ENCODE data around the gene P2RX6. TPM values are rescaled to one million over a fixed set of nuclear protein-coding genes. Genes with fewer than 3 reads are reported as not detected.

P2RX6 gene
- total RNA-seq, 1 donor from 2014 or later = 1.5 TPM

DNA sequence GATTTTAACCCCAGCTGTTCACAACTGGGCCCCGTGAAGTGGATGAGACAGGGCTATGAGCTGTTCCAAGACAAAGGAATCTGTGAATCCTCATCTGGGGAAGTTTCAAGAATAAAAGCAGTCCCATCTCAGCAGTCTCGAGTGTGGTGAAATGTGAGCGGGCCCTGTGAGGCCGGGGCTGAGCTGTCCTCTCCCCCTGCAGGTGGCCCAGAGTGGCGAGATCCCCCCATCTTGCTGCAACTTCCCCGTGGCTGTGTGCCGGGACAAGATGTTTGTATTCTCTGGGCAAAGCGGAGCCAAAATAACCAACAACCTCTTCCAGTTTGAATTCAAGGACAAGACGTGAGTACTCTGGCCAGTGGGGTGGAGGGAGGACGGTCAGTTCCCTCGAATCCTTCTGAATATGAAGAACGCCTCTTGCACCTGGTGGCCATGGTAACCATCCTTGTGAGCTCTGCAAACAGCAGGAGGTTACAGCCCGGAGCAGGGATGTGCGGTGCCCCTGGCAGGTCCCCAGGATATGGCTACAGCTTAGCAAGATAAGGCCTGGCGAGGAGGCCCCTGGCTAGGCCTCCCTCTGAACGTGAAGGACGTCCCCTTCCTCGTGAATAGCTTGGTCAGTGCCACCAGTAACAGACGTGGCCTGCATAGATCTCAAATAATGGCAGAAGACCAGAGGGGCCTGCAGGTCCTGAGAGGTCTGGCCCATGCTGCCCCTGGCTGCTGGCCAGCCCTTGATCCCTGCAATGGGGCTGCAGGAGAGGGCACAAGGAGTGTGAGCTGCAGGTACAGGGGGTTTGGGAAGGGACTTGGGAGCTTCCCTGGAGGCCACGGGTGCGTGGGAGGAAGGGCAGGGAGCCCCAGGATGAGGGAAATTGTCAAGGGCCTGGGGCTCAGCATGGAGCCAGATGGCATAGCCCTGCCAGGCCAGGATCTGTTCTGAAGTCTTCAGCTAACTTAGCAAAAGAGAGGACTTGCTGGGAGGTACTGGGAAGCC is 24.5 kb upstream of the P2RX6 start:
- no peak overlapping the region for H3K27ac Mint-ChIP-seq (ENCODE audit: unreplicated experiment)
- DNase-seq = no peak
- TF ChIP-seq, protein P1, sequence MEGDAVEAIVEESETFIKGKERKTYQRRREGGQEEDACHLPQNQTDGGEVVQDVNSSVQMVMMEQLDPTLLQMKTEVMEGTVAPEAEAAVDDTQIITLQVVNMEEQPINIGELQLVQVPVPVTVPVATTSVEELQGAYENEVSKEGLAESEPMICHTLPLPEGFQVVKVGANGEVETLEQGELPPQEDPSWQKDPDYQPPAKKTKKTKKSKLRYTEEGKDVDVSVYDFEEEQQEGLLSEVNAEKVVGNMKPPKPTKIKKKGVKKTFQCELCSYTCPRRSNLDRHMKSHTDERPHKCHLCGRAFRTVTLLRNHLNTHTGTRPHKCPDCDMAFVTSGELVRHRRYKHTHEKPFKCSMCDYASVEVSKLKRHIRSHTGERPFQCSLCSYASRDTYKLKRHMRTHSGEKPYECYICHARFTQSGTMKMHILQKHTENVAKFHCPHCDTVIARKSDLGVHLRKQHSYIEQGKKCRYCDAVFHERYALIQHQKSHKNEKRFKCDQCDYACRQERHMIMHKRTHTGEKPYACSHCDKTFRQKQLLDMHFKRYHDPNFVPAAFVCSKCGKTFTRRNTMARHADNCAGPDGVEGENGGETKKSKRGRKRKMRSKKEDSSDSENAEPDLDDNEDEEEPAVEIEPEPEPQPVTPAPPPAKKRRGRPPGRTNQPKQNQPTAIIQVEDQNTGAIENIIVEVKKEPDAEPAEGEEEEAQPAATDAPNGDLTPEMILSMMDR (IDR thresholded peaks at IDR 0.05; ENCODE audit: partially characterized antibody, unreplicated experiment) = no peak
- no peak overlapping the region for H3K4me3 Mint-ChIP-seq (ENCODE audit: unreplicated experiment)
- H3K36me3 Mint-ChIP-seq (ENCODE audit: unreplicated experiment) = no peaks in the 10 kb centered on the region
- H3K9me3 Mint-ChIP-seq (ENCODE audit: unreplicated experiment) = peaks cover 3% of the 10 kb centered on the region
- H3K4me1 Mint-ChIP-seq (ENCODE audit: low read depth, unreplicated experiment) = no peaks in the 10 kb centered on the region
- peaks cover 5% of the 10 kb centered on the region for H3K27me3 Mint-ChIP-seq (ENCODE audit: unreplicated experiment)

DNA sequence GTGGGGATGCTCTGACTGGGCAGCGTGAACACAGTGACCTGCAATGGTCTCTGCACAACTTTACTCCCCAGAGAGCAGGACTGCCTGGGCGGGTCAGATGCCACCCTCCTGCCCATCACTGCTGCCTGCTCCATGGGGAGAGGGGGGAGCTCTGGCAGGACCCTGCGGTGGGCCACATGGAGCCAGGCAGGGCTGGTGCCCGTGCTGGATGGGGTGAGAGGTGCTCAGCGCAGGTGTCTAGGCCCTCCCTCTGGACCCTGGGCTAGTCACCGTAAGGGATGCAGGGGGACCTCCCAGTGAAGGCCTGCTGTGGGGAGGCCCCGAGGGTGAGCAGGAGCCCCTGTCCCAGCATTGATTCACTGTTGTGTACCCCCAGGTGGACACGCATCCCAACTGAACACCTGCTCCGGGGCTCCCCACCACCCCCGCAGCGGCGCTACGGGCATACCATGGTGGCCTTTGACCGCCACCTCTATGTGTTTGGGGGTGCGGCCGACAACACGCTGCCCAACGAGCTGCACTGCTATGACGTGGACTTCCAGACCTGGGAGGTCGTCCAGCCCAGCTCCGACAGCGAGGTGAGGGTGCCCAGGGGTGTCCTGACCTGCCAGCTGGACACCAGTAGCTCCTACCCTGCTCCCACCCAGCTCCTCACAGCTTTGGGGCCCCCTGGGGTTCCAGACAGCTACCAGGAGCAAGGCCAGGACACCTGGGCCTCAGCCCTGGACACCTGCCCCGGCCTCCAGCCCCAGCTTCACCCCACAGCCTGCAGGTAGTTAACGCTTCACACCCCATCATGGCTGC is 23.5 kb upstream of the P2RX6 start:
- Mint-ChIP-seq H3K36me3 (ENCODE audit: unreplicated experiment) (no peaks in the 10 kb centered on the region), H3K27me3 (ENCODE audit: unreplicated experiment) (peaks cover 5% of the 10 kb centered on the region), H3K27ac (ENCODE audit: unreplicated experiment) (no peak overlapping the region), H3K4me1 (ENCODE audit: low read depth, unreplicated experiment) (no peaks in the 10 kb centered on the region), H3K4me3 (ENCODE audit: unreplicated experiment) (no peak overlapping the region), H3K9me3 (ENCODE audit: unreplicated experiment) (peaks cover 3% of the 10 kb centered on the region)
- DNase-seq = no peak
- TF ChIP-seq, protein P1 (IDR thresholded peaks at IDR 0.05; ENCODE audit: partially characterized antibody, unreplicated experiment) = no peak

DNA sequence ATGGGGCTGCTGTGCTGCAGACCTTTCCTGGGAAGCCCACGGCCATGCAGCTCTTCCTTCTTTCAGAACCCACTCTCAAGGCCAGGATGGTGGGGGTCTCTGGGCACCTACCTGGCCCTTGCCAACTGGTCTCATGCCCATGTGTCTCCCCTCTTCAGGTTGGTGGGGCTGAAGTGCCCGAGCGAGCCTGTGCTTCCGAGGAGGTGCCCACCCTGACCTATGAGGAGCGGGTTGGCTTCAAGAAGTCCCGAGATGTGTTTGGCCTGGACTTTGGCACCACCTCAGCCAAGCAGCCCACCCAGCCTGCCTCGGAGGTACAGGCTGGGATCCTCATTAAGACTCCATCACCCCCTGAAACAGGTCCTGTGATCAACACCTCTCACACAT is 22.9 kb upstream of the P2RX6 start:
- Mint-ChIP-seq H3K4me3 (ENCODE audit: unreplicated experiment) (no peak overlapping the region), H3K4me1 (ENCODE audit: low read depth, unreplicated experiment) (no peaks in the 10 kb centered on the region), H3K9me3 (ENCODE audit: unreplicated experiment) (peaks cover 3% of the 10 kb centered on the region), H3K27ac (ENCODE audit: unreplicated experiment) (no peak overlapping the region), H3K27me3 (ENCODE audit: unreplicated experiment) (peaks cover 5% of the 10 kb centered on the region), H3K36me3 (ENCODE audit: unreplicated experiment) (no peaks in the 10 kb centered on the region)
- TF ChIP-seq, protein P1 (IDR thresholded peaks at IDR 0.05; ENCODE audit: partially characterized antibody, unreplicated experiment) = no peak
- DNase-seq = no peak

DNA sequence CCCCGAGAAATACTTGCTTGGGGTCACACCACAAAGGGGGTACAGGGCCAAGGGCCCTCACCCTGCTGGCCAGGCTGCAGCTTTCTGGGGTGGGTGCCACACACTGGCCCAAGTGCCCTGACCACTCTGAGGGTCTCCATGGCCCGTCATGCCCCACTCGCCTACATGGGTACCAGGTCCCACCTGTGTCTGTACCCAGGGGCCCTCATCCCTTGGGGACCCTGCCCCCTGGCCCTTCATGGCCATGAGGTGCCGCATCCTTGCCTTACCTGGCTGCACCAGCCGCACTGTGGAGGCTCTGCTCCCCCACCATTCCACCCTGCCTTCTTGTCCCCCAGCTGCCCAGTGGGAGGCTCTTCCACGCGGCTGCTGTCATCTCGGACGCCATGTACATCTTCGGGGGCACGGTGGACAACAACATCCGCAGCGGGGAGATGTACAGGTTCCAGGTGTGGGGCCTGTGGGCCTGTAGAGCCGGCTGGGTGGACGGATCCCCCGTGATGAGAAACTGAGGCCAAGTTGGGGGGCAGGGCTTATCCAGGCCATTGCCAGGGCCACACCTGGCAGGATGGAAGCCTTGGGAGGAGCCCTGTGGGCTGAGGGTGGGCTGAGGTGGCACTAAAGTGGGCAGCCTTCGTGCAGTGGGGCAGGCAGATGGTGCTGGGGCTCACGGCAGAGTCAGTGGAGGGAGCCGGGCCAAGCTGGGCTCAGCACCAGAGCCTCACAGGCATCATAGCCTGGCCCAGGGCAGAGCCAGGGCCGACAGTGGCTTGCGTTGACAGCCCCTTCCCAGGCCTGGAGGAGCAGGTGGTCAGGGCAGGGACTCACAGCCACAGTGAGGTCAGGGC is 22.3 kb upstream of the P2RX6 start:
- Mint-ChIP-seq H3K27ac (ENCODE audit: unreplicated experiment) (no peak overlapping the region), H3K9me3 (ENCODE audit: unreplicated experiment) (peaks cover 3% of the 10 kb centered on the region), H3K36me3 (ENCODE audit: unreplicated experiment) (no peaks in the 10 kb centered on the region), H3K27me3 (ENCODE audit: unreplicated experiment) (peaks cover 5% of the 10 kb centered on the region), H3K4me1 (ENCODE audit: low read depth, unreplicated experiment) (no peaks in the 10 kb centered on the region), H3K4me3 (ENCODE audit: unreplicated experiment) (no peak overlapping the region)
- DNase-seq = no peak
- TF ChIP-seq, protein P1 (IDR thresholded peaks at IDR 0.05; ENCODE audit: partially characterized antibody, unreplicated experiment) = no peak

Data from glutamatergic neuron (in vitro differentiated cells).